NT2/D1 (cell line): ENCODE measurements around the gene AFF1.

Experiments
- SUZ12 ChIP-seq: IDR thresholded peaks from 2 replicates; pipeline ENCODE4 v1.6.1; 2011; ENCODE audit not compliant: insufficient read length, insufficient read depth; ENCODE audit errors: extremely low read depth
- YY1 ChIP-seq: IDR thresholded peaks from 2 replicates; pipeline ENCODE4 v1.6.1; 2011; ENCODE audit not compliant: insufficient read length, insufficient read depth

DNA sequence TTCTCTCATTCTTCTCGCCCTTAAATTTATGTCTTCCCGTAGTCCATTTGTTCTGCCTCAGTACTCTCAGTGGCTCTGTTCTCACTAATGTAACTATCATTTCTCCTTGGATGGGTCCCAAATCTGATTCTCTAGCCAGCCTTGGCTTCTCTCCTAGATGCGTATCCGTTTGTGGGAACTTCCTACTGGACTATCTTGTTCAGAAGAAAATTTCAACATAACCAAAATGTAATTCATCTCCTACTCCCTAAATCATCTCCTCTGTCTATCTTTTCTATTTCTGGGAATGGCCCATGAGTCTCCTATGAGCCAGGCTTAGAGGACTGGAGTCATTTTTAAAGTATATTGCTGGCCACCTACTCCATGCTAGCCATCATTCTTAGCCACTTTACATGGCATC lies 38.2 kb upstream of the AFF1 start:
- TF ChIP-seq SUZ12, result no peak
- TF ChIP-seq YY1, result no peak
